ENCODE measurements around the gene PPL.
"Not testable (repeated sequence)": the region's sequence is repeated elsewhere in the genome, so short reads cannot be mapped to it uniquely, and the experiment has no call there.

PPL gene, protein sequence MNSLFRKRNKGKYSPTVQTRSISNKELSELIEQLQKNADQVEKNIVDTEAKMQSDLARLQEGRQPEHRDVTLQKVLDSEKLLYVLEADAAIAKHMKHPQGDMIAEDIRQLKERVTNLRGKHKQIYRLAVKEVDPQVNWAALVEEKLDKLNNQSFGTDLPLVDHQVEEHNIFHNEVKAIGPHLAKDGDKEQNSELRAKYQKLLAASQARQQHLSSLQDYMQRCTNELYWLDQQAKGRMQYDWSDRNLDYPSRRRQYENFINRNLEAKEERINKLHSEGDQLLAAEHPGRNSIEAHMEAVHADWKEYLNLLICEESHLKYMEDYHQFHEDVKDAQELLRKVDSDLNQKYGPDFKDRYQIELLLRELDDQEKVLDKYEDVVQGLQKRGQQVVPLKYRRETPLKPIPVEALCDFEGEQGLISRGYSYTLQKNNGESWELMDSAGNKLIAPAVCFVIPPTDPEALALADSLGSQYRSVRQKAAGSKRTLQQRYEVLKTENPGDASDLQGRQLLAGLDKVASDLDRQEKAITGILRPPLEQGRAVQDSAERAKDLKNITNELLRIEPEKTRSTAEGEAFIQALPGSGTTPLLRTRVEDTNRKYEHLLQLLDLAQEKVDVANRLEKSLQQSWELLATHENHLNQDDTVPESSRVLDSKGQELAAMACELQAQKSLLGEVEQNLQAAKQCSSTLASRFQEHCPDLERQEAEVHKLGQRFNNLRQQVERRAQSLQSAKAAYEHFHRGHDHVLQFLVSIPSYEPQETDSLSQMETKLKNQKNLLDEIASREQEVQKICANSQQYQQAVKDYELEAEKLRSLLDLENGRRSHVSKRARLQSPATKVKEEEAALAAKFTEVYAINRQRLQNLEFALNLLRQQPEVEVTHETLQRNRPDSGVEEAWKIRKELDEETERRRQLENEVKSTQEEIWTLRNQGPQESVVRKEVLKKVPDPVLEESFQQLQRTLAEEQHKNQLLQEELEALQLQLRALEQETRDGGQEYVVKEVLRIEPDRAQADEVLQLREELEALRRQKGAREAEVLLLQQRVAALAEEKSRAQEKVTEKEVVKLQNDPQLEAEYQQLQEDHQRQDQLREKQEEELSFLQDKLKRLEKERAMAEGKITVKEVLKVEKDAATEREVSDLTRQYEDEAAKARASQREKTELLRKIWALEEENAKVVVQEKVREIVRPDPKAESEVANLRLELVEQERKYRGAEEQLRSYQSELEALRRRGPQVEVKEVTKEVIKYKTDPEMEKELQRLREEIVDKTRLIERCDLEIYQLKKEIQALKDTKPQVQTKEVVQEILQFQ (N-terminal part only)

DNA sequence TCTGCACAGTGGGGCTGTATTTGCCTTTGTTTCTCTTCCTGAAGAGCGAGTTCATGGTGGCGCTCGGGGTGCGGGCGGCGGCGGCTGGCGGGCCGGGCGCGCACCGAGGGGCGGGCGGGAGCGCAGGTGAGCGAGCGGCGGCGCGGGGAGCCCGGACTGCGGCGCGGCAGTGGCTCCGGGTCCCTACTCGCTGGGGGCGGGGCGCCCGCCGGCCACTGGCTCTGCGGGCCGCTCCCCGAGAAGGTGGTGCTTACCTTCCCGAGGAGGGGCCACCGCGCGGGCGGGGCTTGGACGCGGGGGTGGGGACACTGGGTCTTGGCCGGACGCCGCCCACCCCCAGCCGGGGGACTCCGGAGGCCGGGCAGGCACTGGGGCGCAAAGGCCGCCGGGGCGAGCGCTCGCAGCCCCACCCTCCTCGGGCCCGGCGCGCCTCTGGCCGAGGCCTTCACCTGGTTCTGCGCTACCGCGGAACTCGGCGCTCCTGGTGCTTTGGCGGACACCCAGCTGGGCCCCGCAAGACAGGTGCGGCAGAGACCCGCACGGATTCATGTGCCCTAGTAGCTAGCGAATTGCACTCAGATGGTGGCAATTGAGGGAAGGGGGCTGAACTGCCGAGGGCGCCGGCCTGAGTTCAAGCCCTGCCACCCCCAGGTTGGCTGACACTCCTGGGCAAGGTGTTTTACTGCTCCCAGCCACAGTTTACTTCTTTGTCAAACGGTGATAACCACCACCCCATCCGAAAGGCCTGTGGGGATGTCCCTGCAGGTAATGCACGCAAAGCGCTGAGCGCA lies at the start of gene PPL:
Gene PPL (minus strand): TSS at position 158 of the 791 bp plus-strand sequence. CDS start 103 bp downstream, at position 55.
- DNase-seq = peak; percentile 81

DNA sequence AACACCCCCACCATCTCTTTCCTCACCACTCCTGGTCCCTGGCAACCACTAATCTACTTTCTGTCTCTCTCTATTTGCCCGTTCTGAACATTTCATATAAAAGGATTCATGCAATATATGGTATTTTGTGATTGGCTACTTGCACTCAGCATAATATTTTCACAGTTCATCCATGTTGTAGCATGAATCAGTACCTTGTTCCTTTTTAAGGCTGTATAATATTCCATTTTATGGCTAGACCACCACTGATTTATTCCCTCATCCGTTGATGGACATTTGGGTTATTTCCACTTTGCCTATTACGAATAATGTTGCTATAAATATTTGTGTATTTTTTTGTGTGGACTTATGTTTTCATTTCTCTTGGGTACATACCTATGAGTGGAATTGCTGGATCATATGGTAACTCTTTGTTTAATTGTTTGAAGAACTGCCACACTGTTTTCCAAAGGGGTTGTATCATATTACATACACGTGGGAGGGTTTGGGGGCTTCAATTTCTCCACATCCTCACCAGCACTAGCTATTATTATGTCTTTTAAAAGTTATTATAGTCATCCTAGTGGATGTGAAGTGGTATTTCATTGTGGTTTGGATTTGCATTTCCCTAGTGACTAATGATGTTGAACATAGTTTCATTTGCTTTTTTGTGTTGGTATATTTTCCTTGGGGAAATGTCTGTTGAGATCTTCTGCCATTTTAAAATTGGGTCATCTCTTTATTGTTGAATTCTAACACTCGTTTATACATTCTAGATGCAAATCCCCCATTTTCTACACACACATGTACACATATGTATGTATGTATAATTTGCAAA lies 47.4 kb upstream of the PPL start:
- DNase-seq = no peak

DNA sequence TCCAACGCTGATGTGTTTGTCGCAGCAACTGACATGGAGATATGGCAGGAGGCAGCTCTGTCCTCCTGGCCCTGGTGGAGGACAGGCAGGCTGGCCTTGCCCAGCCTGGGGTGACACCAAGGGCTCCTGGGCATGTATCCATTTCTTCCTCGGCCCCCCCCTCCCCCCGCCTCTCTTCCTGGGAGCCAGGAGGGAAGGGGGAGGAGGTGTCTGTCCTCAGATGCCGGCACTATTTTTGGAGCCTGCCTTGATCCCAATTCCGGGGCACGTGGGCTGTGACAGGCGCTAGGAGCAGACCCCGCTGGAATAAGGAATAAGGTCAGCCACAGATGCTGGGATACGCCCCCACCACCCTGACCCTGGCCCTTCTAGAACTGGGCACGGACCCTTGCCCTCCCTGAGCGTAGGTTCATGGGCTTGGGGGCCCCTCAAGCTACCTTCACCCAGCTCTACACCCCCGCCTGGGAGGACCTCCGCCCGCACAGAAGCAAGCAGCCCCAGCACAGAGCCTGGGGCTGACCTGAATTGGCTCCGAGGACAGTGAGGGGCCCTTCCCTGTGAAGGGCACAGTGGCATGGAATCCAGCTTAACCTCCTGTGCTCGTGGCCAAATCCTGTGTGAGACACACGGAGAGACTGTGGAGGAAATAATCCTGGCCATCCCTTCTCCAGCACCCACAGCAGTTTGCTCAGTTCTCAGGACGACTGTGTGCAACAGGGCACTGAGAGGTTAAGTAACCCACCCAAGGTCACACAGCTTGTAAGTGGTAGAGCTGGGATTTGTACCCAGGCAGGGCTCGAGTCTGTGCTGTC lies 45.3 kb upstream of the PPL start:
- no peak for DNase-seq

DNA sequence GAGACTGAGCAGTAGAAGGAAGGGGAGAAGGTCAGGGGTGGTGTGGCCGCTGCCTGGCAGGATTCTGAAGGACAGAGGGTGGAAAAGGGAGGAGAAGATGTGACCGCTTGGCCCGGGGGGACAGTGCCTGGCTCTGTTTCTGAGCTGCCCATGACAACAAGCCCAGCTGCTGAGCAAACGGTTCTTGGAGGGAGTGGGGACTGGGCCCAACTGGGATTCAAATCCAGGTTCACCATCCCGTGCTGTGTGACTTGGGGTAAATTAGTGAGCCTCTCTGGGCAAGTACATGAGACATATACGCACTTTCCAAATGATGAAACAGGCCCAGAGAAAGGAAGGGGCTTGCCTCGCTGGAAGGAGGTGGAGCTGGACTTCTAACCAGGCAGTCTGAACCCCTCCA lies 44.5 kb upstream of the PPL start:
- DNase-seq = no peak

DNA sequence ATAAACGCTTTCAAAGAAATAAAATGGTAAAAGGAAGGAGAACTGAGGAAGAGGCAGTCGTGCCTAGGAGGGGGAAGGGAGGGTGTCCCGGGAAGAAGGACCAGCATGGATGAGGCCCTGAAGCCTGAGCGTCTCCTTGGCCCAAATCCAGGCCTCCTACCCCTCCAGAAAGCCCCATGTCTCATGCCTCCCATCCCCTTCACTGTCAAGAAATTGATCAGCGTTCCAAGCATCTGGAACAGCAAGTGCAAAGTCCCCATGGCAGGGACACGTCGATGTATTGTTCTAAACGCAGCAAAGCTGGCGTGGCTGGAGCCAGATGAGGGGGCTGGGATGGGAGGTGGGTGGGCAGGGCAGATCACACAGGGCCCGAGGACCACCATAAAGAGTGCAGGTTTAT lies 43.7 kb upstream of the PPL start:
- DNase-seq = no peak

DNA sequence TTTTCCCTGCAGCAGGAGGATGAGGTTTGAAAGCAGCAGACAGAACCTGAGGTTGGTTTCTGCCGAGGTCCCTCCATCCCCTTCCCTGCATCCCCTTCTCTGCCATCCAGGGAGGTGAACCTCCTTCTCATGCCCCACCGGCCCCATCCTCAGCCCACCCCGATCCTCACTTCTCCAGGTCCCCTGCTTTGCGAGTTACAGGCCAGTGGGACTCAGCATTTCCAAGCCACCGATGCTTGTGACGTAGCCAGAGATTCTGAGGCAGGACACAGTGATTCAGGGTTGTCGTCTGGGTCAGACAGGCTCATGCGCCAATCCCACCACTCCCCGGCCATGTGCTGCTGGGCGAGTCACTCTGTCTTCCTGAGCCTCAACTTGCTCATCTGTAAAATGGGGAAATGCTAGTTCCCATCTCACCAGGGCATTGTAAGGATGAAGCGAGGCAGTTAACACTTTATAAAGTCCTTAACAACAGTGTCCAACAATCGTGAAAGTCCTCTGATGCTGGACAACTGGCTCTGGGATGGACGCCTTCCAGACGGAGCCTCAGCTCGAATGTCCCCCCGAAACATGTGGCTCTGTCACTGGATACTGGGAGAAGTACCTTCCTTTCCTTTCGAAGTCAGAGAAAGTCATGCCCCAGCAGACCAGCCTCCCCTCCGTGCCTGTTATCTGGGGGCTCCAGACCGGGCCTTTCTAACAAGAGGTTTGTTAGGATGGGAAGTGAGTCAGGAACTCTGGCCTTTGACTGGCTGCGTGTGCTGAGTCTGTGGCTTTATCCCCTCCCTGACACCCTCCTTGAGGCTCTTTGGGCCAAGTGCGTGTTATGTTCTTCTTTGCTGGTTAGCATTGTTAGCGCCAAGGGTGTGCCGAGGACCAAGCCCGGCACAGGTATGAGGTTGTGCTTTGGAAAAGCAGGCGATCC lies 43.0 kb upstream of the PPL start:
- DNase-seq = no peak

DNA sequence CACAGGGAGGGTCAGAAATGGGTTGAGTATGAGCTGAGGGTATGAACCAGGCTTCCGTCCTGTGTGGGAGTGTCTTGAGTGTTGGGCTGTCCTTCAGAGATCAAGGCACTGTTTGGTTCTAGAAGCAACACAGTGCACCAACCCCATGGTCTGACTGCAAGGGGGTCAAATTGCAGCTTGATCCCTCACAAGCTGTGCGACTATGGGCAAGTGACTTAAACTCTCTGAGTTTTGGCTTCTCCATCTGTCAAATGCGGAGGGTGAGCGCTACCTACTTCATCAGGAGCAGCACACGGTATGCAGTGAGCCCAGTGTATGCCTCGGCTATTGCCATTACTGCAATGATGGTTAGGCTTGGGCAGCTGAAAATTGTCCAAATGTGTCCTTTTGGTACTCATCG lies 42.2 kb upstream of the PPL start:
- no peak for DNase-seq

DNA sequence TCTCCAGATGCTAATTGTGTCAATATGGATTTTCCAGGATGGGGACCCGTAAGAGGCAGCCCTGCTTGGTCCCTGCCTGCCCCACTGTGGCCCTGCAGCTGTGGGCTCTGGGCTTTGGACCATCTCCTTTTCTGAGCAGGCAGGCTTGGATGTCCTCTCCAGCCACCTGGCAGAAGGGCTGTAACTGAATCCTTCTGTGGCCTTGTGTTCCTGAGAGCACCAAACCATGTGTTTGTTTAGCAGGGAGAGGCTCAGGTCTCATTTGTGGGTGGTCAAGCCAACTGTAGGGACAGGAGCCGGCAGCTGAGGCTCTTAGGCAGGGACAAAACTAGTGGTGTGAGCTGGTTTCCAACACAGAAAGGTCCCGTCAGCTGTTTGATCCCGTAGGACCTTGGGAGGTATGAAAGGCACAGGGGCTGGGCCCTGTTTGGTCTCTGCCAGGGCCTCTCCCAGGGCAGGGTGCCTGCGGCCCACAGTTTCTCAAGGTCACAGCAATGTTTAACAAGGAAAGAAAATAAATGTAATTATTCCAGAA lies 39.7 kb upstream of the PPL start:
- DNase-seq = no peak

DNA sequence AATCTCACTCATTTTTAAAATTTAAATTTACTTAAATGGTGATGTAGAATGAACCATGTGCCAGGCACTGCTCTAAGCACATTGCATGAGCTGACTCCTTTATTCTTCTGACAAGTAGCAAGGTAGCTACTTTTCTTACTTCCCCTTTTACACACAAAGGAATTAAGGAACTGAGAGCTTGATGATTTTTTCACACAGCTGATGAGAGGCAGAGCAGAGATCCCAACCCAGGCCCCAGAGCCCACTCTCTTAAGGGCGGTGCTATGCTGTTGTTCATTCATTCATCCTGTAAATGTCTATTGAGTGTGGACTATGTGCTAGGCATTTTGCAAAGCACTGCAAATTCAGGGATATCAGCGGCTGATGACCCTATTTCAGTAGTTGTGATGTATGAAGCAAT lies 39.1 kb upstream of the PPL start:
- DNase-seq = no peak

DNA sequence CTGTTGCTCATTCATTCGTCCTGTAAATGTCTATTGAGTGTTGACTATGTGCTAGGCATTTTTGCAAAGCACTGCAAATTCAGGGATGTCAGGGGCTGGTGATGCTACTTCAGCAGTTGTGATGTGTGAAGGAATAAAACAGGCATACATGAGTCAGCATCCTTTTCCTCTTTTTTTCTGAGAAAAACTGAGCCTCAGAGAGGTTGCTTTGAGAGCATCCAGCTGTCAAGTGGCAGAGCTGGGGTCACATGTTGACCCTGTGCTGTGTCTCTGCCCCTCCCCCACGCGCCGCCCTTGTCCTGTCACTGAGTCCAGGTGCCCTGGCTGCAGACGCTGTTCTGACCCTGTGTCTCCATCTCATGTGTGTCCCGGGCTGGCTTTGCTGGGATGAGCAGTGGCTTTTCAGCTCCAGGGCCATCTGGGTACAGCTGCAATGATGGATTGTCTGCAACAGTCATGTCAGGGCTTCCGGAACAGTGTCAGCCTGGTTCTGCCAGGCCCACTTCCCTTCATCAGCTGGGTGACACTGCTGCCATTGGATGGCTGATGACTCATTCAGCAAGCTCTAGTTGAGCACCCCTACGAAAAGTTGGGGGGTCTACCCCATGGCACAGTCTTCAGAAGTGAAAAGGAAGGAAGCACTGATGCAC lies 36.1 kb upstream of the PPL start:
- DNase-seq = no peak

DNA sequence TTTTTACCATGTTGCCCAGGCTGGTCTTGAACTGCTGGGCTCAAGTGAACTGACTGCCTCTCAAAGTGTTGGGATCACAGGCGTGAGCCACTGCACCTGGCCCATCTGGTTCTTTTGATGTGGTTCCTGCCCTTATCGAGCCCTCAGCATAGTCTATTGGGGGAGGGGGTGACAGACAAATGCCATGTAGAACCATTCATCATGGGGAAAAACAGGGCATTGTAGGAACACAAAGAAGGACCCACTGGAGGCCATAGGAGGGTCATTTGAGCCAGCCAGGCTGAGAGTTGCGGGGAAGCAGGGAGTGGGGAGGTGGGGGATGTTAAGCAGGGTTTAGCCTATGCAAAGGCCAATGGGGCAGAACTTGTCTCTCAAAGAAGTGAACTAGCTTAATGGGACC lies 33.1 kb upstream of the PPL start:
- DNase-seq = no peak

DNA sequence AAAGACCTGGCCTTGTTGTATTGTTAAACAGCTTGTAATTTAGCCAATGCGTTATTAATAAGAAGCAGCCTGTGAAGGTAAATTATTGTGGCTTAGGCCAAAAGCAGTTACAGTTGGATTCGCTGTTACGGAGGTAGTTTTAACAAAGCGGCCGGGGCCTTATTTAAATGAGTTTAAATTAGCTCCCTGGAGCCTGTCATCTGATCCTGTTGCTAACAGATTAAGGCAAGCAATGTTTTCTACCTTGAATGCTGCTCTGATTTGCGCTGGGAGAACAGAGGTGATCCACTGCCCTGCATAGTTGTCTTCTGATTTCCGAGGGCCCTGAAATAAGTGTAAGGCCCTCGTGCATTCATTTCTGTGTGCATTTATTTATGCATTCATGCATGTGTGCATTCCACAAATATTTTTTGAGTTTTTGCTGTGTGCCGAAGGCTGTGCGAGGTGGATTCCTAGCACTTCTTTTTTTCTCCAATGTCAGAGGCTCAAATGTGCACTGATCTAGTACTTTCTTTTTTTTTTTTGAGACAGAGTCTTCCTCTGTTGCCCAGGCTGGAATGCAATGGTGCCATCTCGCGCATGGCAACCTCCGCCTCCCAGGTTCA lies 32.0 kb upstream of the PPL start:
- DNase-seq = no peak

DNA sequence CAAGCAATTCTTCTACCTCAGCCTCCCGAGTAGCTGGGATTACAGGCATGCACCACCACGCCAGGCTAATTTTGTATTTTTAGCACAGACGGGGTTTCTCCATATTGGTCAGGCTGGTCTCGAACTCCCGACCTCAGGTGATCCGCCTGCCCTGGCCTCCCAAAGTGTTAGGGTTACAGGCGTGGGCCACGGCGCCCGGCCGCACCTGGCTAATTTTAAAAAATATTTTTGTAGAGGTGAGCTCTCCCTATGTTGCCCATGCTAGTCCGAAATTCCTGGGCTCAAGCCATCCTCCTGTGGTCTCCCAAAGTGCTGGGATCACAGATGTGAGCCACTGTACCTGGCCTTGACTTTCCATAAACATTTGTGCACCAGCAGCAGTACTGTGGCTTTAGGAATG lies 31.3 kb upstream of the PPL start:
- DNase-seq = not testable (repeated sequence)

DNA sequence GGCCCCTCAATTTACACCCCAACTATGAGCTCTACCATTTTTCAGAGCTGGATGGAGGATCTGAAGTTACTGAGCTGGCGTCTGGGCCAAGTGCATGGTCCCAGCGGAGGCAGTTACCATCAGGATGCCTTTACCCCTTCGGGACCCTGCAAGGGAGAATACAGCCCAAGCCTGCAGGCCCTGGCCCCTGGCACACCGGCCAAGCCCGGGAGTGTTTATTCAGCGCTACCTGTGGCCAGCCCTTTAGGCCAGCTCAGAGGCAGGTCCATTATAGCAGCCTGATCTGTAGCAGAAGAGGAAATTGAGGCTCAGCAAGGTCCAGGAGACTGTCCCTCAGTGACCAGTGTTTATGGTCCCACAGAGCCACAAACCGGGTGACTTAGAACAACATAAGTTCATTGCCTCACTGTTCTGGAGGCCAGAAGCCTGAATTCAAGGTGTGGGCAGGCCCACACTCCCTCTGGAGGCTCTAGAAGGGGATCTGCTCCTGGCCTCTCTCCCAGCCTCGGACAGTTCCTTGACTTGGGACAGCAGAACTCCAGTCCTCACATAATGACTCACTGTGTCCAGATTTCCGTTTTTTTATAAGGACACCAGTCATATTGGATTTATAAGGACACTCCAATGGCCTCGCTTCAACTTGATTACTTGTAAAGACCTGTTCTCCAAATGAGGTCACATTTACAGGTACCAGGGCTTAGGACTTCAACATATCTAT lies 29.9 kb upstream of the PPL start:
- no peak for DNase-seq

DNA sequence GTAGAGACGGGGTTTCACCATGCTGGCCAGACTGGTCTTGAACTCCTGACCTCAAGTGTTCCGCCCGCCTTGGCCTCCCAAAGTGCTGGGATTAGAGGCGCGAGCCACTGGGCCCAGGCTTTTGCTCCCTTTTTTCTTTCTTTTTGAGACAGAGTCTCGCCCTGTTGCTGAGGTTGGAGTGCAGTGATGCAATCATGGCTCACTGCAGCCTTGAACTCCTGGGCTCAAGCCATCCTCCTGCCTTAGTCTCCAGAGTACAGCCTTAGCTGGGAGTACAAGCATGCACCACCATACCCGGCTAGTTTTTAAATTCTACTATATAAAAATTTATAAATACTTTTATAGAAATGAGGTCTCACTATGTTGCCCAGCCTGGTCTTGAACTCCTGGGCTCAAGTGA lies 26.6 kb upstream of the PPL start:
- not testable (repeated sequence) for DNase-seq

DNA sequence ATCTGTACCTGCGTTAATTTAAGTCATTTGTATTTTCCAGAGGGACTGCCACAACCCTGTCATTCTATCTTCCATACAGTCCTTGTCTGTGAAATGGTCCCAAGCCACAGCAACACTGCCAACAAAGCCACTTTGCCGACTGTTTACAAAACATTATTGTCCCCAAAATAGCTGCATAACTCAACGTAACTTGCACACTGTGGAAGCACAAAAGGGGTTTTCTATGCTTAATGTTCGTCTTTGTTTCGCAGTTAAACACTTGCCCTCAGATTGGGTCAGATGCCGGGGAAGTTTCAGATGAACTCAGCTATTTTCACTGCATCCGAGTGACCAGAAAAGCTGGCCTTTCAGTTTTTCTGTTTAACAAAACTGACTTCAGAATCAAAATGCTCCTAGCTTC lies 25.8 kb upstream of the PPL start:
- DNase-seq = no peak

DNA sequence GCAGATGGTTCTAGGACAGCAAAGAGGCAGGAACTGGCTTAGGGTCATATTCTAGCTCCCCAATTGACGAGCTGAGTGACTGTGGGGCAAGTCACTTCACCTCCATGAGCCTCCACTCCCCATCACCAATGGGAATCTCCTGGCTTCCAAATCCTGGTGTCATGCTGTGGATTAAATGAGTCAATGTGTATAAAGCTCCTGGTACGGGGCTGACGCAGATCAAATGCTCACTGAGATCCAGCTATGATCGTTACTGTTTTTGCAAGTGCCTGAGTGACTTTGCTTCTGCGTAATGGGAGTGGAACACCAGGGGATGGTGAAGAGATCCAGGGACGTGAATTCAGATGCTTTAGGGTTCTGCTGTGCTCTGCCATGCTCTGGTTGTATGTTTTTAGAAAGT lies 23.6 kb upstream of the PPL start:
- no peak for DNase-seq

Data from COR-L47 (cell line).